OCI-LY1 (cell line): Measurements from ENCODE around the gene EIF2S2.

Experiments
- EZH2 ChIP-seq: fragments of 200-600 bp; sonication (generic), shearing (Covaris generic); IDR thresholded peaks from 2 replicates; pipeline ENCODE4 v1.8.0; 2017; ENCODE audit warnings: borderline replicate concordance, mixed run types, mild to moderate bottlenecking, antibody characterized with exemption, low read length, moderate library complexity, mixed read lengths
- TF ChIP-seq, protein P1 (sequence below): fragments of 200-600 bp; sonication (generic), shearing (Covaris generic); IDR thresholded peaks from 2 replicates; pipeline ENCODE4 v1.5.1; 2017; ENCODE audit warnings: mild to moderate bottlenecking, antibody characterized with exemption, low read length, moderate library complexity, mixed read lengths

GRCh38 chr20:34122274-34122980, 10.4 kb upstream of the EIF2S2 start:
- TF ChIP-seq, protein P1, sequence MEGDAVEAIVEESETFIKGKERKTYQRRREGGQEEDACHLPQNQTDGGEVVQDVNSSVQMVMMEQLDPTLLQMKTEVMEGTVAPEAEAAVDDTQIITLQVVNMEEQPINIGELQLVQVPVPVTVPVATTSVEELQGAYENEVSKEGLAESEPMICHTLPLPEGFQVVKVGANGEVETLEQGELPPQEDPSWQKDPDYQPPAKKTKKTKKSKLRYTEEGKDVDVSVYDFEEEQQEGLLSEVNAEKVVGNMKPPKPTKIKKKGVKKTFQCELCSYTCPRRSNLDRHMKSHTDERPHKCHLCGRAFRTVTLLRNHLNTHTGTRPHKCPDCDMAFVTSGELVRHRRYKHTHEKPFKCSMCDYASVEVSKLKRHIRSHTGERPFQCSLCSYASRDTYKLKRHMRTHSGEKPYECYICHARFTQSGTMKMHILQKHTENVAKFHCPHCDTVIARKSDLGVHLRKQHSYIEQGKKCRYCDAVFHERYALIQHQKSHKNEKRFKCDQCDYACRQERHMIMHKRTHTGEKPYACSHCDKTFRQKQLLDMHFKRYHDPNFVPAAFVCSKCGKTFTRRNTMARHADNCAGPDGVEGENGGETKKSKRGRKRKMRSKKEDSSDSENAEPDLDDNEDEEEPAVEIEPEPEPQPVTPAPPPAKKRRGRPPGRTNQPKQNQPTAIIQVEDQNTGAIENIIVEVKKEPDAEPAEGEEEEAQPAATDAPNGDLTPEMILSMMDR: no peak
- TF ChIP-seq EZH2: no peak
